Measurements from ENCODE around the gene U2SURP. TPM values are rescaled to one million over a fixed set of nuclear protein-coding genes. Genes with fewer than 3 reads are reported as not detected.
"Not testable (repeated sequence)": the region's sequence is repeated elsewhere in the genome, so short reads cannot be mapped to it uniquely, and the experiment has no call there.

U2SURP gene
- total RNA-seq, 3 donors from 2014 or later: 62.4 to 75.5 (median 70.2) TPM

DNA sequence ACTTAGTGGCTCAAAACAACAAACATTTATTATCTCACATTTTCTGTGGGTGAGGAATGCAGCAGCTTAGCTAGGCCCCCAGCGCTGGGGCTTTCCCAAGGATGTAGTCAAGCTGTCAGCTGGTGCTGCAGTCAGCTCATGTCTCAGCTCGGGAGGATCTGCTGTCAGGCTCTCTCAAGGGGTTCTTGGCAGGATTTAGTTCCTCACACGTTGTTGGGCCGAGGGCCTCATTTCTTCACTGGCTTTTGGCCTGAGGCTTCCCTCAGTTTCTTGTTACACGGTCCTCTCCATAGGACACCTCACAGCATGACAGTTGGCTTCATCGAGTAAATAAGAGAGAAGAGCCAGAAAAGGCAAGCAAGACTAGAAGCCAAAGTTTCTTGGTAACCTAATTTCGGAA, 13.7 kb upstream of the U2SURP start:
- intact Hi-C loops (cut with DNase I, micrococcal nuclease): no loop called here
- Histone ChIP-seq H3K36me3 (ENCODE audit: low read depth) (no peaks in the 10 kb centered on the region), H3K4me3 (no peak overlapping the region), H3K4me1 (ENCODE audit: low read depth) (no peaks in the 10 kb centered on the region), H3K9me3 (no peaks in the 10 kb centered on the region)
- TF ChIP-seq, protein P1, sequence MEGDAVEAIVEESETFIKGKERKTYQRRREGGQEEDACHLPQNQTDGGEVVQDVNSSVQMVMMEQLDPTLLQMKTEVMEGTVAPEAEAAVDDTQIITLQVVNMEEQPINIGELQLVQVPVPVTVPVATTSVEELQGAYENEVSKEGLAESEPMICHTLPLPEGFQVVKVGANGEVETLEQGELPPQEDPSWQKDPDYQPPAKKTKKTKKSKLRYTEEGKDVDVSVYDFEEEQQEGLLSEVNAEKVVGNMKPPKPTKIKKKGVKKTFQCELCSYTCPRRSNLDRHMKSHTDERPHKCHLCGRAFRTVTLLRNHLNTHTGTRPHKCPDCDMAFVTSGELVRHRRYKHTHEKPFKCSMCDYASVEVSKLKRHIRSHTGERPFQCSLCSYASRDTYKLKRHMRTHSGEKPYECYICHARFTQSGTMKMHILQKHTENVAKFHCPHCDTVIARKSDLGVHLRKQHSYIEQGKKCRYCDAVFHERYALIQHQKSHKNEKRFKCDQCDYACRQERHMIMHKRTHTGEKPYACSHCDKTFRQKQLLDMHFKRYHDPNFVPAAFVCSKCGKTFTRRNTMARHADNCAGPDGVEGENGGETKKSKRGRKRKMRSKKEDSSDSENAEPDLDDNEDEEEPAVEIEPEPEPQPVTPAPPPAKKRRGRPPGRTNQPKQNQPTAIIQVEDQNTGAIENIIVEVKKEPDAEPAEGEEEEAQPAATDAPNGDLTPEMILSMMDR (IDR thresholded peaks at IDR 0.05): no peak
- no peak for DNase-seq
- ATAC-seq: no peak

DNA sequence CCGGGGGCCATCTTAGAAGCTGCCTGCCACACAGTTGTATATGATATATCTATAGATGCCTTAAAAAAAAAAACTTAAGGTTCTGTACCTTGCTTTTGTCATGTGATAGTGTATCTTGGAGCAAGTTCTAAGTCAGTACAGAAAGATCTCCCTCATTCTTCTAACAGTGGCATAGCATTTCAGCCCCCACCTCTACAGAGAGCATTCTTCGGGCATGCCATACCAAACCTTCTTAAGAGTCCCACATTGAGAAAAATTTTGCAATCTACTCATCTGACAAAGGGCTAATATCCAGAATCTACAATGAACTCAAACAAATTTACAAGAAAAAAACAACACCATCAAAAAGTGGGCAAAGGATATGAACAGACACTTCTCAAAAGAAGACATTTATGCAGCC, 13.1 kb upstream of the U2SURP start:
- H3K9me3 ChIP-seq; H3K4me3 ChIP-seq; DNase-seq; H3K36me3 ChIP-seq (ENCODE audit: low read depth); ATAC-seq; H3K4me1 ChIP-seq (ENCODE audit: low read depth); intact Hi-C loops (cut with DNase I, micrococcal nuclease): not testable (repeated sequence)

DNA sequence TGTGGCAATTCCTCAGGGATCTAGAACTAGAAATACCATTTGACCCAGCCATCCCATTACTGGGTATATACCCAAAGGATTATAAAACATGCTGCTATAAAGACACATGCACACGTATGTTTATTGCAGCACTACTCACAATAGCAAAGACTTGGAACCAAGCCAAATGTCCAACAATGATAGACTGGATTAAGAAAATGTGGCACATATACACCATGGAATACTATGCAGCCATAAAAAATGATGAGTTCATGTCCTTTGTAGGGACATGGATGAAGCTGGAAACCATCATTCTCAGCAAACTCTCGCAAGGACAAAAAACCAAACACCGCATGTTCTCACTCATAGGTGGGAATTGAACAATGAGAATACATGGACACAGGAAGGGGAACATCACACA, 12.5 kb upstream of the U2SURP start:
- ATAC-seq; H3K9me3 ChIP-seq; H3K36me3 ChIP-seq (ENCODE audit: low read depth); intact Hi-C loops (cut with DNase I, micrococcal nuclease); H3K4me1 ChIP-seq (ENCODE audit: low read depth); H3K4me3 ChIP-seq; DNase-seq: not testable (repeated sequence)

DNA sequence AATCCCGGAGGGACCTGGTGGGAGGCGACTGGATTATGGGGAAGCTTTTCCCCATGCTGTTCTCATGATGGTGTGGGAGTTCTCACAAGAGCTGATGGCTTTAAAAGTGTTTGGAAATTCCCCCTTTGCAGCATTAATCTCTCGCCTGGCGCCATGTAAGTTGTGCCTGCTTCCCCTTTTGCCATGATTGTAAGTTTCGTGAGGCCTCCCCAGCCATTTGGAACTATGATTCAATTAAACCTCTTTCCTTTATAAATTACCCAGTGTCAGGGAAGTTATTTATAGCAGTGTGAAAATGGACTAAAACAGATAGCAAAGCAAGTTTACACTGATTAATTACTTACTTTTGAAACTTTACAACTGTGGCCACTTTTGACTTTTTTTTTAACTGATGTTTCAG, 10.6 kb upstream of the U2SURP start:
- Histone ChIP-seq H3K4me1 (ENCODE audit: low read depth) (no peaks in the 10 kb centered on the region), H3K9me3 (no peaks in the 10 kb centered on the region), H3K36me3 (ENCODE audit: low read depth) (no peaks in the 10 kb centered on the region), H3K4me3 (no peak overlapping the region)
- intact Hi-C loops (cut with DNase I, micrococcal nuclease): loop anchor here (10.0 kb wide), 1 partner anchor 406 kb away; no protein-coding TSS in a partner anchor
- ATAC-seq (no peak), DNase-seq (no peak)
- TF ChIP-seq, protein P1 (IDR thresholded peaks at IDR 0.05): no peak

DNA sequence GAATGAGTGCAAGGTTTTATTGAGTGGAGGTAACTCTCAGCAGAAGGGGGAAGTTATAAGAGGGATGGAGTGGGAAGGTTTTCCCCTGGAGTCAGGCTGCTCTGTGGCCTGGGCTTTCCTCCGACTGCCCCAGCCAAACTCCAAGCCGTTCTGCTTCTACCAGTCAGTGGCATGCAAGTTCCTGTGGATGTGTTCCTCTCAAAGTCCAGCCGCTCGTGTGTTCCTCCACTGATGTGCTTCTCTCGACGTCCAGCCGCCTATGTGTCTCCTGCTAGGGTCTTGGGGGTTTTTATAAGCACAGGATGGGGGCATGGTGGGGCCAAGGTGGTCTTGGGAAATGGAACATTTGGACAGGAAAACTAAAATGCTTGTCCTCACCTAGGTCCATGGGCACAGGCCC, 9.0 kb upstream of the U2SURP start:
- no peaks in the 10 kb centered on the region for H3K36me3 ChIP-seq (ENCODE audit: low read depth)
- ATAC-seq (no peak), DNase-seq (no peak)
- intact Hi-C loops (cut with DNase I, micrococcal nuclease): loop anchor here (10.0 kb wide), 1 partner anchor 408 kb away; no protein-coding TSS in a partner anchor
- no peaks in the 10 kb centered on the region for H3K9me3 ChIP-seq
- H3K4me3 ChIP-seq: no peak overlapping the region
- no peaks in the 10 kb centered on the region for H3K4me1 ChIP-seq (ENCODE audit: low read depth)
- TF ChIP-seq, protein P1 (IDR thresholded peaks at IDR 0.05): no peak

DNA sequence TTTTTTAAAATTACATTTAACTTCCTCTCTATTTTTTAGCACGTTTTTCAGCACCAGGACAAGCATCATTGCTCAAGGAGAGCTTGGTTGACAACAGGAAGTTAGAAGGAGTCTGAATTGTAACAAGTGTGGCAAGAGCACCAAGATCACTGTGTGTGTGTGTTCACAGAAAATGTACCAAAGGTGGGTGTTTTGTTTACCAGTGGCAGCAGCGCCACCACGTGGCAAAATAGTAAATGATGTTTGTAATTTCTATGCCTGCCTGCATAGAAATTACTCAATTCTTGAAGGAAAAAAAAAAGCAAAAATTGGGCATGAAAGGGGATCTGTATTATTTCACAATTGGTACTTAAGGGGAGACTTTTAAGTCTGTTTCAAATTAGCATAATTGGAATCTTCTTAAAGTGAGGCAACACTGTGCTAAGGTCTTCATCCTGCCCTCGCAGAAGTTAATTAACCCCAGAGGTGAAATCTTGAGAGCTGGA, 7.4 kb upstream of the U2SURP start:
- Histone ChIP-seq H3K4me1 (ENCODE audit: low read depth) (no peaks in the 10 kb centered on the region), H3K9me3 (no peaks in the 10 kb centered on the region), H3K4me3 (no peak overlapping the region), H3K36me3 (ENCODE audit: low read depth) (no peaks in the 10 kb centered on the region)
- TF ChIP-seq, protein P1 (IDR thresholded peaks at IDR 0.05): peak; percentile 19
- DNase-seq (peak in 2 of 3 donors; percentile 50 to 69), ATAC-seq (peak; percentile 58)
- intact Hi-C loops (cut with DNase I, micrococcal nuclease): loop anchor here (10.0 kb wide), 1 partner anchor 409 kb away; no protein-coding TSS in a partner anchor

DNA sequence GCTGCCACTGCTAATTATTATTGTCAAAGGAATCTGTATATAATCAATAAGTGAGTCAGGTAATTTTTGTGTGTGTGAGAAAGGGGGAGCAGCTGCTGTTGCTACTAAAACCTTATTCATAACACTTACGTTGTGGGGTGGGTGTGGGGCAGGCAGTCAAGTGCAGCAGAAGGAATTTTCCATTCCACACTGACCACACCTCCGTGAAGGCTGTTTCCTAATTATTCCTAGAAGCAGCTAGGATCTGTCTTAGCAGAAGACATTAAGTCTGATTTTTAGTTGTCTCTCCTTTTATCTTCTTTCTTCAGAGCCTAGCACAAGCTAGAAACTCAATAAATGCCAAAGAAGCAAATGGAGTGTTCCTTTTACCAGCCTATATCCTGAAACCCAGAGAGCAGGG, 4.0 kb upstream of the U2SURP start:
- H3K9me3 ChIP-seq: no peaks in the 10 kb centered on the region
- intact Hi-C loops (cut with DNase I, micrococcal nuclease): loop anchor here (10.0 kb wide), 1 partner anchor 413 kb away; no protein-coding TSS in a partner anchor
- ATAC-seq (no peak), DNase-seq (no peak)
- H3K4me3 ChIP-seq: no peak overlapping the region
- H3K36me3 ChIP-seq (ENCODE audit: low read depth): no peaks in the 10 kb centered on the region
- TF ChIP-seq, protein P1 (IDR thresholded peaks at IDR 0.05): no peak
- peaks cover 6% of the 10 kb centered on the region for H3K4me1 ChIP-seq (ENCODE audit: low read depth)

Data from mucosa of descending colon (tissue), 3 donors.